Liver (tissue), 9 donors: Measurements from ENCODE around the gene DAAM1. TPM values are rescaled to one million over a fixed set of nuclear protein-coding genes. Genes with fewer than 3 reads are reported as not detected.

ENCODE experiments used
- DNase-seq: peaks from one replicate; pipeline ENCODE4 v3.0.0-alpha.2; 2017; ENCODE audit warnings: low spot score
- H3K27ac ChIP-seq, 2 donors: one replicate each; pipeline ENCODE4 v1.7.0; 2013; ENCODE audit warnings: inconsistent platforms in 2 of 2, low read length in 2 of 2, control low read depth in 1 of 2, low read depth in 1 of 2, mild to moderate bottlenecking in 1 of 2
- H3K27me3 ChIP-seq, 4 donors: one replicate each; pipeline versions ENCODE4 v1.6.1 to v1.7.0; 2013; ENCODE audit warnings: low read length in 3 of 4, inconsistent platforms in 1 of 4, mild to moderate bottlenecking in 1 of 4, moderate library complexity in 1 of 4; ENCODE audit not compliant: control insufficient read depth in 4 of 4, insufficient read depth in 4 of 4
- H3K36me3 ChIP-seq, 4 donors: one replicate each; pipeline versions ENCODE4 v1.6.1 to v1.7.0; 2013; ENCODE audit warnings: low read length in 3 of 4, mild to moderate bottlenecking in 3 of 4, low read depth in 1 of 4, moderate library complexity in 1 of 4; ENCODE audit not compliant: control insufficient read depth in 4 of 4, insufficient read depth in 3 of 4
- H3K4me1 ChIP-seq, 4 donors: one replicate each; pipeline versions ENCODE4 v1.6.1 to v1.7.0; 2013; ENCODE audit warnings: low read length in 3 of 4, mild to moderate bottlenecking in 3 of 4, moderate library complexity in 1 of 4; ENCODE audit not compliant: control insufficient read depth in 4 of 4, insufficient read depth in 4 of 4
- H3K4me3 ChIP-seq, 3 donors: one replicate each; pipeline versions ENCODE4 v1.6.1 to v1.7.0; 2013; ENCODE audit warnings: low read length in 3 of 3, control low read depth in 1 of 3, low read depth in 1 of 3, mild to moderate bottlenecking in 1 of 3
- H3K9ac ChIP-seq, 2 donors: one replicate each; pipeline ENCODE4 v1.7.0; 2013; ENCODE audit warnings: low read length in 2 of 2, mild to moderate bottlenecking in 2 of 2, moderate library complexity in 2 of 2, control low read depth in 1 of 2, low read depth in 1 of 2
- H3K9me3 ChIP-seq, 4 donors: one replicate each; pipeline versions ENCODE4 v1.6.1 to v1.7.0; 2013; ENCODE audit warnings: low read length in 3 of 4; ENCODE audit not compliant: control insufficient read depth in 4 of 4
- ATF3 ChIP-seq: IDR thresholded peaks from 2 replicates; pipeline ENCODE4 v1.6.1; 2016; ENCODE audit warnings: antibody characterized with exemption
- CTCF ChIP-seq: fragments of 150-350 bp; IDR thresholded peaks from 2 replicates; pipeline ENCODE4 v1.5.1; 2017; ENCODE audit warnings: improper control_type of control experiment, low read depth, low read length; ENCODE audit not compliant: missing input control
- EGR1 ChIP-seq, 2 donors: IDR thresholded peaks; 2 replicates each; pipeline ENCODE4 v1.6.1; 2016 to 2018; ENCODE audit warnings: antibody characterized with exemption in 2 of 2, low read depth in 2 of 2
- FOXA1 ChIP-seq: IDR thresholded peaks from 2 replicates; pipeline ENCODE4 v1.6.1; 2016; ENCODE audit warnings: antibody characterized with exemption
- FOXA2 ChIP-seq: IDR thresholded peaks from 2 replicates; pipeline ENCODE4 v1.6.1; 2016; ENCODE audit warnings: antibody characterized with exemption
- GABPA ChIP-seq, 2 donors: IDR thresholded peaks in 1 of 2; conservative IDR thresholded peaks in 1 of 2; 2 replicates each; pipeline ENCODE4 v1.6.1; 2016; ENCODE audit warnings: antibody characterized with exemption in 2 of 2, mild to moderate bottlenecking in 1 of 2, moderate library complexity in 1 of 2
- HNF4A ChIP-seq, 2 donors: conservative IDR thresholded peaks; 2 replicates each; pipeline ENCODE4 v1.6.1; 2016; ENCODE audit warnings: antibody characterized with exemption in 2 of 2, mild to moderate bottlenecking in 2 of 2
- HNF4G ChIP-seq: IDR thresholded peaks from 2 replicates; pipeline ENCODE4 v1.6.1; 2016; ENCODE audit warnings: antibody characterized with exemption
- JUND ChIP-seq, 2 donors: IDR thresholded peaks; 2 replicates each; pipeline ENCODE4 v1.6.1; 2016; ENCODE audit warnings: antibody characterized with exemption in 2 of 2
- MAX ChIP-seq: IDR thresholded peaks from 2 replicates; pipeline ENCODE4 v1.6.1; 2016; ENCODE audit warnings: antibody characterized with exemption
- NR2F2 ChIP-seq: IDR thresholded peaks from 2 replicates; pipeline ENCODE4 v1.6.1; 2016; ENCODE audit warnings: antibody characterized with exemption
- RAD21 ChIP-seq, 2 donors: IDR thresholded peaks; 2 replicates each; pipeline ENCODE4 v1.6.1; 2016; ENCODE audit warnings: antibody characterized with exemption in 2 of 2, mild to moderate bottlenecking in 2 of 2
- REST ChIP-seq: IDR thresholded peaks from 2 replicates; pipeline ENCODE4 v1.6.1; 2016; ENCODE audit warnings: antibody characterized with exemption, mild to moderate bottlenecking
- RXRA ChIP-seq, 2 donors: IDR thresholded peaks; 2 replicates each; pipeline ENCODE4 v1.6.1; 2017 to 2018; ENCODE audit warnings: antibody characterized with exemption in 2 of 2, mild to moderate bottlenecking in 1 of 2
- SP1 ChIP-seq: IDR thresholded peaks from 2 replicates; pipeline ENCODE4 v1.6.1; 2018; ENCODE audit warnings: antibody characterized with exemption, mild to moderate bottlenecking
- TAF1 ChIP-seq: conservative IDR thresholded peaks from 2 replicates; pipeline ENCODE4 v1.6.1; 2016; ENCODE audit warnings: antibody characterized with exemption, mild to moderate bottlenecking
- YY1 ChIP-seq: IDR thresholded peaks from 2 replicates; pipeline ENCODE4 v1.6.1; 2016; ENCODE audit warnings: antibody characterized with exemption, mild to moderate bottlenecking
- ZBTB33 ChIP-seq: IDR thresholded peaks from 2 replicates; pipeline ENCODE4 v1.6.1; 2016; ENCODE audit warnings: antibody characterized with exemption
- WGBS: extraction: QIAGEN DNeasy Blood & Tissue Kit; methylation state at CpG from one replicate; pipeline ENCODE4 v1.1.7; 2013; 5-methylcytosine and 5-hydroxymethylcytosine counted together
- polyA plus RNA-seq, 2 donors: library from polyadenylated mRNA; stranded (reverse) in 1 of 2; unstranded in 1 of 2; fragments of 200-250 nt in 1 of 2; fragments of >200 nt in 1 of 2; fragmentation: Nextera tagmentation in 1 of 2; extraction: Ambion mirVana in 1 of 2; gene quantifications; one replicate each; pipeline versions ENCODE4 v1.2.1 to v1.2.3, GENCODE V29; 2013 to 2015
- total RNA-seq, 2 donors: library from RNA; depleted of rRNA; stranded (reverse); fragments of >200 nt; gene quantifications; one replicate each; pipeline ENCODE4 v1.2.3, GENCODE V29; 2014
- donor health status: healthy.
- donor health status: healthy.
- donor health status: healthy.
- donor health status: healthy.
- donor health status: healthy.

DAAM1 gene
- total and polyA plus RNA-seq, 4 donors, result 9.5 to 28.4 (median 18.5) TPM

- TF ChIP-seq CTCF, result no peak
- TF ChIP-seq ZBTB33, result peak; percentile 61
- peak; percentile 70 to 77 for TF ChIP-seq RXRA (IDR thresholded peaks at IDR 0.05)
Observed at GRCh38 chr14:59215322-59215721, 26.9 kb downstream of the DAAM1 start (continued).

- WGBS, result 56% methylated on average over 4 of the region's 4 CpGs
- H3K9ac ChIP-seq, result no peak overlapping the region
- peaks cover 12 to 45% (median 34%) of the 10 kb centered on the region in 4 donors for H3K4me1 ChIP-seq
- peak overlapping the region; percentile 45 to 47 for H3K27ac ChIP-seq
- no peaks in the 10 kb centered on the region for H3K9me3 ChIP-seq
- DNase-seq, result no peak
- no peak for TF ChIP-seq ZBTB33
- TF ChIP-seq YY1, result no peak
- no peak for TF ChIP-seq HNF4G
- TF ChIP-seq NR2F2, result no peak
- TF ChIP-seq TAF1, result no peak
- no peak for TF ChIP-seq MAX
- TF ChIP-seq FOXA2, result no peak
- no peak for TF ChIP-seq SP1
- no peak for TF ChIP-seq RAD21 (IDR thresholded peaks at IDR 0.05)
- TF ChIP-seq EGR1 (IDR thresholded peaks at IDR 0.05; ENCODE audit: low read depth in 2 of 2), result no peak
- no peak for TF ChIP-seq HNF4A (conservative IDR thresholded peaks at IDR 0.05)
- no peak for TF ChIP-seq CTCF
- TF ChIP-seq ATF3, result no peak
- no peak for TF ChIP-seq REST
- no peak for TF ChIP-seq JUND (IDR thresholded peaks at IDR 0.05)
- no peak for TF ChIP-seq GABPA (IDR thresholded peaks at IDR 0.05 in 1 of 2, conservative IDR thresholded peaks at IDR 0.05 in 1 of 2)
- no peak for TF ChIP-seq FOXA1
- no peak for TF ChIP-seq RXRA (IDR thresholded peaks at IDR 0.05)
- H3K27me3 ChIP-seq, result no peaks in the 10 kb centered on the region
- H3K4me3 ChIP-seq, result no peak overlapping the region
- H3K36me3 ChIP-seq, result no peaks in the 10 kb centered on the region
Observed at GRCh38 chr14:59215757-59216156, 27.3 kb downstream of the DAAM1 start.
